Umbilical cord (tissue), 2 donors: ENCODE measurements around the gene SCAMP5. TPM values are rescaled to one million over a fixed set of nuclear protein-coding genes. Genes with fewer than 3 reads are reported as not detected.

ENCODE experiments used
- DNase-seq: peaks from one replicate; pipeline ENCODE4 v3.0.0-alpha.2; 2015; ENCODE audit warnings: low spot score
- total RNA-seq: library from RNA; depleted of rRNA; stranded (reverse); fragments of >200 nt; gene quantifications from one replicate; pipeline ENCODE4 v1.2.3, GENCODE V29; 2014; ENCODE audit warnings: low replicate concordance; ENCODE audit not compliant: insufficient read depth

SCAMP5 gene
- total RNA-seq, 1 donor from 2014 or later, result 1.2 TPM

GRCh38 chr15:75045332-75046015 is 50.1 kb downstream of the SCAMP5 start:
- DNase-seq, result no peak

GRCh38 chr15:75048394-75048793 is 53.0 kb downstream of the SCAMP5 start:
- DNase-seq, result no peak

- peak; percentile 35 for DNase-seq
Measured at GRCh38 chr15:75049392-75049791, 54.0 kb downstream of the SCAMP5 start.

GRCh38 chr15:75050283-75050682 is 54.9 kb downstream of the SCAMP5 start:
- DNase-seq, result no peak

GRCh38 chr15:75051191-75051608 is 55.8 kb downstream of the SCAMP5 start:
- DNase-seq, result no peak

- no peak for DNase-seq
Measured at GRCh38 chr15:75051711-75052110, 56.3 kb downstream of the SCAMP5 start.

- DNase-seq, result no peak
Measured at GRCh38 chr15:75052972-75053747, 57.8 kb downstream of the SCAMP5 start.

GRCh38 chr15:75053748-75054125 is 58.4 kb downstream of the SCAMP5 start:
- no peak for DNase-seq

- no peak for DNase-seq
Measured at GRCh38 chr15:75054172-75054897, 59.0 kb downstream of the SCAMP5 start.

GRCh38 chr15:75056036-75056435 is 60.7 kb downstream of the SCAMP5 start:
- no peak for DNase-seq

GRCh38 chr15:75058127-75058905 is 63.0 kb downstream of the SCAMP5 start:
- DNase-seq, result peak; percentile 40

GRCh38 chr15:75059607-75060006 is 64.2 kb downstream of the SCAMP5 start:
- no peak for DNase-seq

- DNase-seq, result no peak
Measured at GRCh38 chr15:75061272-75061671, 65.9 kb downstream of the SCAMP5 start.

- DNase-seq, result no peak
Measured at GRCh38 chr15:75062706-75063105, 67.3 kb downstream of the SCAMP5 start.

GRCh38 chr15:75063338-75063737 is 68.0 kb downstream of the SCAMP5 start:
- DNase-seq, result no peak

GRCh38 chr15:75063889-75064288 is 68.5 kb downstream of the SCAMP5 start:
- no peak for DNase-seq

GRCh38 chr15:75064846-75065245 is 69.5 kb downstream of the SCAMP5 start:
- no peak for DNase-seq

- DNase-seq, result no peak
Measured at GRCh38 chr15:75065467-75065850, 70.1 kb downstream of the SCAMP5 start.

GRCh38 chr15:75065851-75066509 is 70.6 kb downstream of the SCAMP5 start:
- DNase-seq, result no peak

- no peak for DNase-seq
Measured at GRCh38 chr15:75067123-75067830, 71.9 kb downstream of the SCAMP5 start.

GRCh38 chr15:75068748-75069147 is 73.4 kb downstream of the SCAMP5 start:
- DNase-seq, result no peak
